Heart right ventricle (tissue), 16 donors: Measurements from ENCODE around the gene TCF25. TPM values are rescaled to one million over a fixed set of nuclear protein-coding genes. Genes with fewer than 3 reads are reported as not detected.

Experiments used
- ATAC-seq, 8 donors: fragments of 200-7000 bp; cut with Tn5 transposase; one replicate each; pipeline ENCODE4 v1.9.1; 2020; ENCODE audit warnings: mild to moderate bottlenecking in 8 of 8, moderate library complexity in 8 of 8, moderate number of reproducible peaks in 1 of 8
- DNase-seq, 2 donors: peaks; one replicate each; pipeline ENCODE4 v3.0.0-alpha.2; 2020
- H3K27ac ChIP-seq, 10 donors: fragments of 200-600 bp; sonication (generic) in 2 of 10; one replicate each; pipeline versions ENCODE4 v1.5.0 to v1.8.0; 2020 to 2022; ENCODE audit warnings: mild to moderate bottlenecking in 3 of 10
- H3K27me3 ChIP-seq, 7 donors: fragments of 200-600 bp; one replicate each; pipeline ENCODE4 v1.8.0; 2021 to 2022; ENCODE audit warnings: mild to moderate bottlenecking in 2 of 7
- H3K36me3 ChIP-seq, 9 donors: fragments of 200-600 bp; sonication (generic) in 1 of 9; one replicate each; pipeline versions ENCODE4 v1.5.0 to v1.8.0; 2020 to 2022; ENCODE audit warnings: mild to moderate bottlenecking in 2 of 9
- H3K4me1 ChIP-seq, 9 donors: fragments of 200-600 bp; sonication (generic) in 1 of 9; one replicate each; pipeline versions ENCODE4 v1.5.0 to v1.8.0; 2020 to 2022; ENCODE audit warnings: mild to moderate bottlenecking in 4 of 9
- H3K4me3 ChIP-seq, 10 donors: fragments of 200-600 bp; sonication (generic) in 2 of 10; one replicate each; pipeline versions ENCODE4 v1.5.0 to v1.8.0; 2020 to 2022; ENCODE audit warnings: mild to moderate bottlenecking in 7 of 10, moderate library complexity in 2 of 10
- H3K9me3 ChIP-seq, 11 donors: fragments of 200-600 bp in 10 of 11; sonication (generic) in 2 of 11; one replicate each; pipeline versions ENCODE4 v1.5.0 to v1.8.0; 2013 to 2022; ENCODE audit warnings: mild to moderate bottlenecking in 2 of 11, control low read depth in 1 of 11, moderate library complexity in 1 of 11
- CTCF ChIP-seq, 9 donors: fragments of 200-600 bp; sonication (generic) in 2 of 9; IDR thresholded peaks; one replicate each; pipeline versions ENCODE4 v1.5.0 to v1.8.0; 2021 to 2022; ENCODE audit warnings: antibody characterized with exemption in 9 of 9, mild to moderate bottlenecking in 5 of 9, moderate library complexity in 1 of 9
- WGBS, 2 donors: extraction: QIAGEN DNeasy Blood & Tissue Kit; methylation state at CpG; one replicate each; pipeline ENCODE4 v1.1.7; 2013; ENCODE audit warnings: inconsistent platforms in 1 of 2; 5-methylcytosine and 5-hydroxymethylcytosine counted together
- intact Hi-C, 10 donors: fragments of 100-400 bp; cut with DNase I; formaldehyde crosslinking; loops; one replicate each; pipeline versions ENCODE4 v1.11.1 to v1.14.2; 2022
- polyA plus RNA-seq, 2 donors: library from polyadenylated mRNA; stranded (reverse); fragments of 200-250 nt; gene quantifications; one replicate each; pipeline ENCODE4 v1.2.3, GENCODE V29; 2013
- total RNA-seq, 10 donors: library from RNA; stranded (reverse); fragmentation: NEBNext Ultra II Directional in 3 of 10; extraction: Animal tissue kit (Norgen Biotek cat#: 25700) in 3 of 10; gene quantifications; one replicate each; pipeline versions ENCODE4 v1.2.1 to v1.2.4, GENCODE V29; 2021 to 2023
- donor health status: Arrhythmogenic right ventricular cardiomyopathy.
- donor health status: ischemic (EF 13 %, LVEDD 7.1; RV severe dilation, severe dysfunction).
- donor health status: healthy with polysubstance abuse.
- donor health status: DM: no; HTN: yes; CAD: no.
- donor health status: DM: no; HTN: no; CAD: no.
- donor health status: ischemic (EF 25% LVEDD 6.9; RV normal size, moderate dysfunction).
- donor health status: ischemic (EF 25% LVEDD 5.7; RV mildly dilated, moderate dysfunction).
- donor health status: healthy.
- donor health status: DM: yes; HTN: yes; CAD: no.
- donor health status: Ischemic cardiomyopathy.
- donor health status: ischemic (EF 35%, LVEDD 5.7; RV mildly dilated, moderate dysfunction).
- donor health status: nonischemic (EF 11% LVEDD 7.7; RV severe dilation, severe dysfunction).
- donor health status: DM: yes; HTN: yes; CAD: no.
- donor health status: PGD.
- donor health status: ischemic (EF 29% LVEDD 5.4; RV normal size, mild dysfunction).
- donor health status: nonischemic (EF 23%, LVEDD 6.1; RV moderate dilation, normal function).

The TCF25 gene
- total and polyA plus RNA-seq, 12 donors: 77.5 to 112 (median 94.8) TPM

- no peak overlapping the region for H3K4me3 ChIP-seq
- intact Hi-C loops: no loop called here
- no peak for TF ChIP-seq CTCF (IDR thresholded peaks at IDR 0.05)
- no peak for ATAC-seq
- WGBS, 2 donors: 96% methylated on average over 9 of the region's 9 CpGs
- H3K27ac ChIP-seq: no peak overlapping the region
- H3K4me1 ChIP-seq: peaks cover 0 to 10% (median 0%) of the 10 kb centered on the region in 9 donors
- peaks cover 0 to 100% (median 69%) of the 10 kb centered on the region in 9 donors for H3K36me3 ChIP-seq
- DNase-seq: no peak
- no peaks in the 10 kb centered on the region for H3K27me3 ChIP-seq
- H3K9me3 ChIP-seq: no peaks in the 10 kb centered on the region
Measured at GRCh38 chr16:89892635-89893034, 19.2 kb downstream of the TCF25 start.

GRCh38 chr16:89893642-89894548 is 20.5 kb downstream of the TCF25 start:
- H3K4me3 ChIP-seq: no peak overlapping the region
- intact Hi-C loops: no loop called here
- ATAC-seq: peak in 2 of 8 donors; percentile 25 to 53
- H3K27me3 ChIP-seq: no peaks in the 10 kb centered on the region
- H3K9me3 ChIP-seq: no peaks in the 10 kb centered on the region
- no peak for DNase-seq
- H3K36me3 ChIP-seq: peaks cover 0 to 100% (median 76%) of the 10 kb centered on the region in 9 donors
- TF ChIP-seq CTCF (IDR thresholded peaks at IDR 0.05): no peak
- WGBS, 2 donors: 95 to 96% methylated on average over 45 of the region's 45 CpGs
- H3K4me1 ChIP-seq: peaks cover 0 to 10% (median 0%) of the 10 kb centered on the region in 9 donors
- no peak overlapping the region for H3K27ac ChIP-seq

- Histone ChIP-seq H3K27ac (no peak overlapping the region), H3K27me3 (no peaks in the 10 kb centered on the region), H3K9me3 (no peaks in the 10 kb centered on the region), H3K36me3 (peaks cover 3 to 100% (median 80%) of the 10 kb centered on the region in 9 donors), H3K4me3 (no peak overlapping the region), H3K4me1 (peaks cover 0 to 6% (median 0%) of the 10 kb centered on the region in 9 donors)
- intact Hi-C loops: no loop called here
- DNase-seq (no peak), ATAC-seq (no peak)
- 94 to 95% methylated on average over 26 of the region's 26 CpGs for WGBS, 2 donors
- TF ChIP-seq CTCF (IDR thresholded peaks at IDR 0.05): no peak
Measured at GRCh38 chr16:89895482-89896250, 22.3 kb downstream of the TCF25 start.

GRCh38 chr16:89897204-89897603 is 23.8 kb downstream of the TCF25 start:
- no peak for TF ChIP-seq CTCF (IDR thresholded peaks at IDR 0.05)
- Histone ChIP-seq H3K27me3 (no peaks in the 10 kb centered on the region), H3K4me3 (no peak overlapping the region), H3K36me3 (peaks cover 7 to 91% (median 75%) of the 10 kb centered on the region in 9 donors), H3K4me1 (no peaks in the 10 kb centered on the region), H3K9me3 (no peaks in the 10 kb centered on the region), H3K27ac (no peak overlapping the region)
- no peak for ATAC-seq
- no peak for DNase-seq
- 96% methylated on average over 11 of the region's 11 CpGs for WGBS, 2 donors
- intact Hi-C loops: no loop called here
